HG03469 (cell line): ENCODE measurements around the gene NPFFR1.
"Not testable (repeated sequence)": the region's sequence is repeated elsewhere in the genome, so short reads cannot be mapped to it uniquely, and the experiment has no call there.

Source experiments
- ATAC-seq: cut with Tn5 transposase; IDR thresholded peaks from one replicate; pipeline ENCODE4 v1.9.1; 2021; ENCODE audit warnings: mild to moderate bottlenecking, moderate library complexity, moderate number of reproducible peaks; ENCODE audit not compliant: unreplicated experiment

NPFFR1 gene

DNA sequence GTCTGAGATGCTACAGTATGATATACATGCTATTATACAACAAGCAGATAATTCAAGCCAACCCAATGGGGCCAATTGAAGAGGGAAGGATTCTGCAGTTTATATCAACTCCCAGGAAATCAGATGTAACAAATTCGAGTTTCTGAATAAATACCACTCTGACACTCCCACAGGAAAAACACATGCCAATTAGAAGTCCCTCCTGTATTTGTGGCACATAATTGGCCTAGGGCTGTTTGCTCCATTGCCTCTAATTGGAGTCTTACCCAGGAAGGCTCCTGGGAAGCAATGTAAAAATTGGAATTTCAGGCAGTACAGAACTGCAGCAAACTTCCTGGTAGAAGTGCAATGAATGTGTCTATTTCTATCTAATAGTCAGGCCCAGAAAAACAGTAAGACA lies 55.3 kb downstream of the NPFFR1 start:
- ATAC-seq: no peak

DNA sequence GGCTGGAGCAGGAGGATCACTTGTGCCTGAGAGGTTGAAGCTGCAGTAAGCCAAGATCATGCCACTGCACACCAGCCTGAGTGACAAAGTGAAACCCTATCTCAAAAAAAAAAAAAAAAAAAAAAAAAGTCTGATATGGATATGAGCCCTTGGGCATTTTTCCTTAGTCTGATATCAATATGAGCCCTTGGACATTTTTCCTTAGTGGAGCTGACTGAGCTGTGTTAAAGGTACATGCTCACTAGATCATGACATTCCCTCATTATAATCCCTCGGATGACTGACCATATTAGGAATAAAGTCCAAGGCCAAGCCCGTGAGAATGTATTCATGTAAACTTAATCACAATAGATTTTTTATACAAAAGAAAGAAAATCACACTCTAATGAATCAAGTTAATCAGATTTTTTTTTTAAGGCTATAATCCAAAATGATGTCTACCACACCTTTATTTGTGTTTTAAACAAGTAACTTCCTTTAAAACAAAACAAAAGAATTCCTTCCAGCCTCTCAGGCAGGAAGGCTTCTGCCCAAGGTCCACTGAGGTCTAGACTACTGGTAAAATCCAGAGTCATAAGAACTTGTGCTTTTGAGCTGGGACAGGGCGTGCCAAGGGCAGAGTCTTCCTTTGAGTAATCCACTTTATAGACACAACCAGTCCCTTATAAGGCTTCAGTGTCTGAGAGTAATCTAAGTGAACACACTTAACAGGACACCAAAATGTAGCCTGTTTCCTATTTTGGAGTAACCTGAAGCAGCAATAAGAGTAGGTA lies 56.1 kb downstream of the NPFFR1 start:
- ATAC-seq: no peak

DNA sequence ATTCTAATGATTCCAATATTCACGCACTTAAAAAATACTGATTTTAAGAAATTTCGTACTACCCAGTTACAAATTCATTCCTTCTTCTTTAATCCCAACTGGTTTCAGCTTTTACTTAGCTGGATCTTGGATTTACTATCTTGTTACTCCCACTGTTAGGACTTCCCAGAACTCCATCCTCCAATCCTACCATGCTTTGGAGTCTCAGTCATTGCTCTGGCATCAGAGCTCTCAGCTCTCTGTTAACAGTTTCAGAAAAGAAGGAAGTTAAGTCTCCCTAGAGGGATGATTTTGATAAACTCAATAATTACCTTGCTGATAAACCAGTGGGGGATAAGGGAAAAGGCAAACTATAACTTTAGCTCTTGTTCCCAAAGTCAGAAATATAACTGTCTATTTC lies 60.1 kb downstream of the NPFFR1 start:
- ATAC-seq: no peak

DNA sequence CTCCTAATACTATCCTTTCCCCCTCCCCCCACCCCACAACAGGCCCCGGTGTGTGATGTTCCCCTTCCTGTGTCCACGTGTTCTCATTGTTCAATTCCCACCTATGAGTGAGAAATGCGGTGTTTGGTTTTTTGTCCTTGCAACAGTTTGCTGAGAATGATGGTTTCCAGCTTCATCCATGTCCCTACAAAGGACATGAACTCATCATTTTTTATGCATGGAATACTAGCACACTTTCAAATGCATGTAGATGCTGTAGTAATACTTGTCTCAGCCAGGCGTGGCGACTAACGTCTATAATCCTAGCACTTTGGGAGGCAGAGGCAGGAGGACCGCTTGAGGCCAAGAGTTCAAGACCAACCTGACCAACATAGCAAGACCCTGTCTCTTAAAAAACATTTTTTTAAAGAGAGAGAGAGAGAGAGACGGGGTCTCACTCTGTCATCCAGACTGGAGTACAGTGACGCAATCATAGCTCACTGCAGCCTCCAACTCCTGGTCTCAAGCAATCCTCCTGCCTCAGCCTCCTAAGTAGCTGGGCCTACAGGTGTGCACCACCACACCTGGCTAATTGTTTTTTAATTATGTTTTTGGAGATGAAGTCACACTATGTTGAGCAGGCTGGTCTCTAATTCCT lies 60.9 kb downstream of the NPFFR1 start:
- ATAC-seq: not testable (repeated sequence)

DNA sequence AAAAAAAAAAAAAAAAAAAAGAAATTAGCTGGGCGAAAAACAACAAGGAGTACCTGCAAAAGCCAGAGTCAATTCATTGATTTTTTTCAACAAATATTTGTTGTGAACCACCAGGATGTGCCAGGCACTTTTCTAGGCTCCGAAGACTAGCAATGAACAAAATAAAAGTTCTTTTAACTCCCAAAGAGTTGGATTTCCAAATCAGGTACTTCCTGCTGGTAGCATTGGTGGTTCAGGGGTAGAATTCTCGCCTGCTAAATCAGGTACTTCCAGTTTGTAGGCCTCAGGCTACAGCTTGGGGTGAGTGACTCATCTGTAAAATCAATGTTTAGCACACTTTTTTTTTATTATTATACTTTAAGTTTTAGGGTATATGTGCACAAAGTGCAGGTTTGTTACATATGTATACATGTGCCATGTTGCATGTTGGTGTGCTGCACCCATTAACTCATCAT lies 61.4 kb downstream of the NPFFR1 start:
- ATAC-seq: no peak

DNA sequence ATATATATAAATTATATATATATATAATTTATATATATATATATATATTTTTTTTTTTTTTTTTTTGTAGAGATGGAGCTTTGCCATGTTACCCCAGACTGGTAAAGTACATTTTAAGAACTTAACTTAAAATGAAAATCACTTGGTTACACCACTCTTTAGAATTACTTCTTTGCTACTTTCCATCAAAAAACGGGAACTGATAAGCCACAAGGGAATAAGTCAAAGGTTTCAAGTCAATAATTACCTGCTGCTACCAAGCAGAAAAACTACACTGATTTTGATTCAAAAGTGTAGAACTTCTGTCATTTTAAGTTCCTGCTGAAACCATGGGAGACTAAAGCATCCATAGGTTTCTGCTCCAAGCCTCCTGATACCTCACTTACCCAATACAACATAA lies 62.8 kb downstream of the NPFFR1 start:
- no peak for ATAC-seq

DNA sequence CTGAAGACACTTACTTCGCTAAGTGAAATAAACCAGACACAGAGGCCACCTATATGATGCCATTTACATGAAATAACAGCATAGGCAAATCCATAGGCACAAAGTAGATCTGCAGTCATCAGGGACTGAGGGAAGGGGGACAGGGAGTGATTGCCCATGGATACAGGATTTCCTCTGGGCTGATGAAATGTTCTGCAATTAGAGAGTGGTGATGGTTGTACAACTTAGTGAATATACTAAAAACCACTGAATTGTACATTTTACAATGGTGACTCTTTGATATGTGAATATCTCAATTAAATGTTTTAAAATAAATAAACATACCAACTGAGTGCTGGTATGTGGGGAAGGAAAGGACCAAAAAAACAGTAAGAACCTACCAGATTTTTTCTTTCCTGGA lies 70.9 kb downstream of the NPFFR1 start:
- no peak for ATAC-seq

DNA sequence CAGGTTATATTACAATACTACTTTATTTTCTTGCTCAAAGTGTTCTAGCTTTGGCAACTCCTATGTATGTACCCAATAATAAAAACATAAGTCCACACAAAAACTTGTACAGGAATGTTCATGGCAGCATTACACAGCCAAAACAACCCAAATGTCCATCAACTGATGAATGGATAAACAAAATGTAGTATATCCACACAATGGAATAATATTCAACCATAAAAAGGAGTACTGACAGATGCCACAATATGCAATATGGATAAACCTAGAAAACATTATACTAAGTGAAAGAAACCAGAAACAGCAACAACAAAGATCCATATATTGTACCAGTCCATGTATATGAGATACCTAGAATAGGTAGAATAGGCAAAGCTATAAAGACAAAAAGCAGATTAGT lies 71.5 kb downstream of the NPFFR1 start:
- no peak for ATAC-seq

DNA sequence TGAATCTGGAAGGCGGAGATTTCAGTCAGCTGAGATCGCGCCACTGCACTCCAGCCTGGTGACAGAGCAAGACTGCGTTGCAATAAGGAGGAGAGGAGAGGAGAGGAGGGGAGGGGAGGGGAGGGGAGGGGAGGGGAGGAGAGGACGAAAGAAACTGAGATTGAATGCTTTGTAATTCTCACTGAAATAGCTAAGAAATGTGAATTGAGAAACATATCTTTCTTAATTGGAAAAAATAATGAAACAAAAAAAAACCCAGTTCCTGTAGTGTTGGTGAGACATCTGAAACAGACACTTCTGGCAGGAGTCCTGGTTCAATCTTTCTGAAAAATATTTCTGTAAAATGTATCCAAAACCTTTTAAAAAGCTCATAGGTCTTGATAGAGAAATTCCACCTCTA lies 77.0 kb downstream of the NPFFR1 start:
- ATAC-seq: no peak

DNA sequence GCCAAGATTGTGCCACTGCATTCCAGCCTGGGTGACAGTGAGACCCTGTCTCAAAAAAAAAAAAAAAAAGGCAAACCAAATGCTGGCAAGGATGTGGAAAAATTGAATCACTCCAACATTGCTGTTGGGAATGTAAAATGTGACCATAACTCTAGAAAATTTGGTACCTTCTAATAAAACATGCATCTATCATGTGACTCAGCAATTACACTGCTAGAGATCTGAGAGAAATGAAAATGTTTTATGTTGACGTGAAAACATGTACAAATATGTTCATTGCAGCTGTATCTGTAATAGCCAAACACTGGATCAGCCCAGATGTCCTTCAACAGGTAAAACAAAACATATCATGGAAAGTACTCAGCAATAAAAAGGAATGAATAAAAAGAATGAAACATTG lies 82.7 kb downstream of the NPFFR1 start:
- no peak for ATAC-seq

DNA sequence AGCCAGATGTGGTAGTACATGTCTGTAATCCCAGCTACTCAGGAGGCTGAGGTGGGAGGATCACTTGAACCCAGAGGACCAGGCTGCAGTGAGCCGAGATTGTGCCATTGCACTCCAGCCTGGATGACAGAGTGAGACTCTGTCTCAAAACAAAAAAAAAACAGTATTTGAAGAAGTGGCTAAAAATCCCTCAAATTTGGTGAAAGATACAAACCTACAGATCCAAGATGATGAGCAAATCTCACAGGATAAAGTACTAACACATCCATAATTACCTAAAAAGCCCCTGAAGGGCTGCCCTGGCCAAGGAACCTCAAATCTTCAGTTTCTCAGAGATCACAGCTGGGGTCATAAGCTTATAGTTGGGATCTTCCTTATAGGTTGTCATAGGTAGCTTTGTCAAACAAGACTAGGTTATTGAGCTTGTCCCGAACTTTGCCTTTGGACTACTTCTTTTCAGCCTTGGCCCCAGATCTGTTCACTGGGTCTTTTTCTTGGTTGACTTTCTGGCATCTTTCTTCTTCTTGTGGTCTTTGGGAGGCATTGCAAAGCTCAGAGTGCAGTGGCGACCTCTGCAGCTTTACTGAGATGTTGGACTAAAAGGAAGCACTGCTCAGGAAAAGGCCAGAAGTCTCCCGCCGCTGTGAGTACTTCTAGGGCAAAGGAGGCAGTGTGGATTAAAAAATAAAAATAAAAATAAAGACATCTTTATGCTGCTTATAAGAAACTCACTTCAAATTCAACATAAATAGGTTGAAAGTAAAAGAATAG lies 84.9 kb downstream of the NPFFR1 start:
- ATAC-seq: no peak
